Nephron (organoid): ENCODE data around the gene LOXHD1.

Experiments used
- H3K27ac Mint-ChIP-seq, 3 experiments: 2 replicates each; pipeline ENCODE4 v1.8.0; 2020; ENCODE audit warnings: mixed read lengths in 3 of 3, mild to moderate bottlenecking in 2 of 3, moderate library complexity in 1 of 3
- H3K27me3 Mint-ChIP-seq: 2 replicates; pipeline ENCODE4 v1.8.0; 2021; ENCODE audit warnings: low read depth, mild to moderate bottlenecking, moderate library complexity, mixed read lengths
- H3K36me3 Mint-ChIP-seq: 2 replicates; pipeline ENCODE4 v1.8.0; 2020; ENCODE audit warnings: low read depth, mixed read lengths
- H3K4me1 Mint-ChIP-seq: 2 replicates; pipeline ENCODE4 v1.8.0; 2020; ENCODE audit warnings: mixed read lengths
- H3K4me3 Mint-ChIP-seq, 3 experiments: 2 replicates each; pipeline ENCODE4 v1.8.0; 2020; ENCODE audit warnings: mild to moderate bottlenecking in 3 of 3, mixed read lengths in 3 of 3, moderate library complexity in 2 of 3
- H3K9me3 Mint-ChIP-seq: 2 replicates; pipeline ENCODE4 v1.8.0; 2020; ENCODE audit warnings: mixed read lengths
- TF ChIP-seq, protein P1 (sequence below), 3 experiments: fragments of 200-600 bp; sonication (generic); IDR thresholded peaks; one replicate each; pipeline ENCODE4 v1.5.0; 2021; ENCODE audit warnings: antibody characterized with exemption in 3 of 3; ENCODE audit not compliant: unreplicated experiment in 3 of 3

The LOXHD1 gene

GRCh38 chr18:46556590-46557206, 100.3 kb downstream of the LOXHD1 start:
- Mint-ChIP-seq H3K27ac (no peak overlapping the region), H3K27me3 (peaks cover 5% of the 10 kb centered on the region), H3K4me3 (no peak overlapping the region), H3K9me3 (no peaks in the 10 kb centered on the region), H3K4me1 (no peaks in the 10 kb centered on the region), H3K36me3 (no peaks in the 10 kb centered on the region)
- TF ChIP-seq, protein P1, sequence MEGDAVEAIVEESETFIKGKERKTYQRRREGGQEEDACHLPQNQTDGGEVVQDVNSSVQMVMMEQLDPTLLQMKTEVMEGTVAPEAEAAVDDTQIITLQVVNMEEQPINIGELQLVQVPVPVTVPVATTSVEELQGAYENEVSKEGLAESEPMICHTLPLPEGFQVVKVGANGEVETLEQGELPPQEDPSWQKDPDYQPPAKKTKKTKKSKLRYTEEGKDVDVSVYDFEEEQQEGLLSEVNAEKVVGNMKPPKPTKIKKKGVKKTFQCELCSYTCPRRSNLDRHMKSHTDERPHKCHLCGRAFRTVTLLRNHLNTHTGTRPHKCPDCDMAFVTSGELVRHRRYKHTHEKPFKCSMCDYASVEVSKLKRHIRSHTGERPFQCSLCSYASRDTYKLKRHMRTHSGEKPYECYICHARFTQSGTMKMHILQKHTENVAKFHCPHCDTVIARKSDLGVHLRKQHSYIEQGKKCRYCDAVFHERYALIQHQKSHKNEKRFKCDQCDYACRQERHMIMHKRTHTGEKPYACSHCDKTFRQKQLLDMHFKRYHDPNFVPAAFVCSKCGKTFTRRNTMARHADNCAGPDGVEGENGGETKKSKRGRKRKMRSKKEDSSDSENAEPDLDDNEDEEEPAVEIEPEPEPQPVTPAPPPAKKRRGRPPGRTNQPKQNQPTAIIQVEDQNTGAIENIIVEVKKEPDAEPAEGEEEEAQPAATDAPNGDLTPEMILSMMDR (IDR thresholded peaks at IDR 0.05; ENCODE audit: unreplicated experiment in 3 of 3) = no peak

DNA sequence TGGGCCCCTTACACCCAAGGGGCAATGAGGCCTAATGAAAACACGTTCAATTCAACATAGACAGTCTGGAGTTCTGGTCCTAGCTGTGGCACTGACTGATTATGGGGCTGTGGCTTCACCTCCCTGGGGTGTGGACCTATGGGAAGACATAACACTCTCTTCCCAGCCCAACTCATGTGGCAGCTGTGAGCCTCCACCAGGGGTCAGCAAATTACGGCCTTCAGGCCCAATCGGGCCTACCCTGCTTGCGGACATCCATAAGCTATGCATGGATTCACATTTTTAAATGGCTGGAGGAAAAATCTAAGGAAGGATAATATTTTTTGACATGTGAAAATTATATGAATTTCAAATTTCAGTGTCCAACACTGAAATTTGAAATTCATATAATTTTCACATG, 101.3 kb downstream of the LOXHD1 start:
- H3K4me1 Mint-ChIP-seq = no peaks in the 10 kb centered on the region
- no peaks in the 10 kb centered on the region for H3K9me3 Mint-ChIP-seq
- TF ChIP-seq, protein P1 (IDR thresholded peaks at IDR 0.05; ENCODE audit: unreplicated experiment in 3 of 3) = peak in 1 of 3 experiments; percentile 34
- H3K27ac Mint-ChIP-seq = no peak overlapping the region
- no peaks in the 10 kb centered on the region for H3K36me3 Mint-ChIP-seq
- H3K27me3 Mint-ChIP-seq = peaks cover 5% of the 10 kb centered on the region
- H3K4me3 Mint-ChIP-seq = no peak overlapping the region

DNA sequence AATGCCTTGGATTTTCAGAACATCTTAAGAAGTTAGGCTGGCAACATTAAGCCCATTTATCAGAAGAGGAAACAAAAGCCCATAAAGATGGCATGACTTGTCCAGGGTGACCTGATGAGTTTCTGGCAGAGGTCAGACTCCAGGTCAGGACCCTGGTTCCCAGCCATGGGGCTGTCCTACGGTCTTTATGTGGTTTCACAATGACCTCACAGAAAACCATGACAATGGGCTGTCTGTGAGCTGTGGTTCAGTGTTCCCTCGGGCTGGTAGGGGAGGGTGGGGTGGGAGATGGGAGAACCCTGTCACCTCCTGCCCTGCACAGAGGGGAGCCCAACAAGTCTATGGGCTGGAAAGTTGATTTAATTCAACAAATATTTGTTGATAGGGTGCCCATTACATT, 101.8 kb downstream of the LOXHD1 start:
- peaks cover 5% of the 10 kb centered on the region for H3K27me3 Mint-ChIP-seq
- H3K27ac Mint-ChIP-seq = no peak overlapping the region
- H3K4me1 Mint-ChIP-seq = no peaks in the 10 kb centered on the region
- no peak overlapping the region for H3K4me3 Mint-ChIP-seq
- no peaks in the 10 kb centered on the region for H3K9me3 Mint-ChIP-seq
- TF ChIP-seq, protein P1 (IDR thresholded peaks at IDR 0.05; ENCODE audit: unreplicated experiment in 3 of 3) = no peak
- no peaks in the 10 kb centered on the region for H3K36me3 Mint-ChIP-seq

DNA sequence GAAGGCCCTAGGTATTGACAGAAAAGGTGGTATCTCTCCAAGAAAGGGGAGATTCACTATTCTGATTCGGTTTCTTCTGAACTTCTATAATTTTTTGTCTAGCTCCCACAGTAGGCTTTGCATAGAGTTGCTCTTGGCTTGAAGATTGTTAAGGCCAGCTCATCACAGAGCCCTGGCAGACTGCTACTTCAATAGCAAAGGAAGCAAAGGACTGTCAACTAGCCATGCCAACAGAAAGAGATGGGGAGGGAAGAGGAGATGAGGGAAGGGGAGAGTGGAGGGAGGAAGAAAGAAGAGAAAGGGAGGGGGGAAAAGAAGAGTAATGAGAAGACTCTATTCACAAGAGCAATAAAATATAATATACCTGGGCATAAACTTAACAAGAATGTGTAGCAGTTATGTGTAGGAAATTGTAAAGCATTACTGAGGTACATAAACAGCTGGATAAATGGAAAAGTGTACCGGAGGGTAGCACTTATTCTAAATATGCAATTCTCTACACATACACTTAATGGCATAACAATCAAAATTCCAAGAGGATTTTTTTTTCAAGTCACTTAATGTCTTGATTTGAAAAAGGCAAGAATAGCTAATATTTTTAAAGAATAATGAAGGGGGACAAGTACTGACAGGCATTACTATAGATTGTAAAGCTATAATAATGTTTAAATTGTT, 102.5 kb downstream of the LOXHD1 start:
- H3K4me3 Mint-ChIP-seq = no peak overlapping the region
- no peaks in the 10 kb centered on the region for H3K9me3 Mint-ChIP-seq
- TF ChIP-seq, protein P1 (IDR thresholded peaks at IDR 0.05; ENCODE audit: unreplicated experiment in 3 of 3) = no peak
- no peak overlapping the region for H3K27ac Mint-ChIP-seq
- H3K36me3 Mint-ChIP-seq = no peaks in the 10 kb centered on the region
- no peaks in the 10 kb centered on the region for H3K4me1 Mint-ChIP-seq
- peaks cover 4% of the 10 kb centered on the region for H3K27me3 Mint-ChIP-seq

- Mint-ChIP-seq H3K27ac (no peak overlapping the region), H3K36me3 (no peaks in the 10 kb centered on the region), H3K4me1 (no peaks in the 10 kb centered on the region), H3K27me3 (peaks cover 10% of the 10 kb centered on the region), H3K9me3 (peaks cover 4% of the 10 kb centered on the region), H3K4me3 (no peak overlapping the region)
- TF ChIP-seq, protein P1 (IDR thresholded peaks at IDR 0.05; ENCODE audit: unreplicated experiment in 3 of 3) = no peak
These were observed 106.4 kb downstream of the LOXHD1 start for GRCh38 chr18:46550609-46551008.

- Mint-ChIP-seq H3K4me3 (no peak overlapping the region), H3K27me3 (peaks cover 22% of the 10 kb centered on the region), H3K27ac (no peak overlapping the region), H3K4me1 (no peaks in the 10 kb centered on the region), H3K9me3 (peaks cover 4% of the 10 kb centered on the region), H3K36me3 (no peaks in the 10 kb centered on the region)
- TF ChIP-seq, protein P1 (IDR thresholded peaks at IDR 0.05; ENCODE audit: unreplicated experiment in 3 of 3) = no peak
These were observed 109.5 kb downstream of the LOXHD1 start for GRCh38 chr18:46547520-46547919.
